CD4-positive, alpha-beta T cell treated with Interleukin-4 for 1 hour (primary cell): ENCODE results near the gene FCRLA.

ENCODE experiments used
- DNase-seq, 2 donors: peaks; one replicate each; pipeline ENCODE4 v3.0.0-alpha.2; 2020 to 2022

The FCRLA gene

DNA sequence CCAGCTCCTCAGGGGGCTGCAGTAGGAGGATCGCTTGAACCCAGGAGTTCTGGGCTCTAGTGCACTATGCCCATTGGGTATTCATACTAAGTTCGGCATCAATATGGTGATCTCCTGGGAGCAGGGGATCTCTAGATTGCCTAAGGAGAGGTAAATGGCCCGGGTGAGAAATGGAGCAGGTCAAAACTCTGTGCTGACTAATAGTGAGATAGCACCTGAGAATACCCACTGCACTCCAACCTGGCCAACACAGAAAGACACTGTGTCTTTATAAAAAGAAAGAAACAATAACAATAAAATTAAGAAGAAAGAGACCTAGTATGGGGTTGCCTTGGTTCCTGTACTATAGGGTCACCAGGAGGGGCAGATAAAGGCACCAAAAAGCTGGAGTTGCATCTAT, 28.8 kb downstream of the FCRLA start:
- DNase-seq: no peak

DNA sequence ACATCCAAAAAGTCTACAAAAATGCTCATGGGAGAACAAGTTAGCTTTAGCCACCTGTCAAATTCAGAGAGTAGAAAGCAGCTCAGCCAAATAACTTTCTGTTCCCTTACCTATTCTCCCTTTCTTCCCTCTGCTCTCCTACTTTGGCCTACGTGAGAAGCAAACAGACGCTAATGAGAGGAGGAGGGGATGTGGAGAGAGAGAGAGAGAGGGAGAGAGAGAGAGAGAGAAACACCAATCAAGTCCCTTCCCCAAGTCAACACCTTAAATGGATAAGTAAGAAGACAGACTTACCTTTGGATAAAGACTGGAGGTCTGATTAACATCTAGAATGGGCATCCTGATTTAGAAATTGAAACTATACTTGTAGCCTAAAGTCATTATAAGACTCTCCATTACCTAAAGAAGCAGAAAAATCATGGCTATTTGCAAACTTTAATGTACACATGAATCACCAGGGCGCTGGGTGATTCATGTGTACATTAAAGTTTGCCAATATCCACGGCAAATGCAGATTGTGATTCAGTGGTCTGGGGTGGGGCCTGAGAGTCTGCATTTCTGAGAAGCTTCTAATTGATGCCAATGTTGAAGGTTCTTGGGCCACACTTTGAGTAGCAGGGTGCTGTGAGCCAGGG, 29.4 kb downstream of the FCRLA start:
- no peak for DNase-seq

- DNase-seq: no peak
These were observed 30.6 kb downstream of the FCRLA start for GRCh38 chr1:161737625-161738024.

DNA sequence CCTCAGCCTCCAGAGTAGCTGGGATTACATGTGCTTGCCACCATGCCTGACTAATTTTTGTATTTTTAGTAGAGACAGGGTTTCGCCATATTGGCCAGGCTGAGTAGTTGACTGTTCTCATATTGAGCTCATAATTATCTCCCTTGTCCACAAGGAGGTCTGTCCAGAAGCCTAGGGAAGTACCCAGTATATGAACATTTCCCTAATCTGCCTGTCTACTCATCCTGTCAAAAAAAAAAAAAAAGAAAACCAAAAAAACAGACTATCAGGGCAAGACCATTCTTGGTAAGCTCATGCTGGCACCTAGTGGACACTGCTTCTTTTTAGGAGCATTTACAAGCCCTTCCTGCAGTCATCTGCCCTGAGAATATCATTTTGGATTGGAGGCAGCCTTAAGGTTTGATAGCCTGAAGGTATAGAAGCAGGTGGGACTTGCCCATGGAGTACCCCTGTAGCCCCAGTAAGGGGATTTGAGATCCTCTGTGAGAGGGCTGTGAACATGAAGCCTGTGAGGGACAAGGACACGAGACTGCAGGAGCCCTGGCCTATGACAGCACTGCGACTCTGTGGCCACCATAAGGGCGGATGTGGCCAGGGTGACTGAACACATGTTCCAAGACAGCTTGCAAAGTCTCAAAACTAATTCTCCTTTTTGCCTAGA, 31.7 kb downstream of the FCRLA start:
- peak; percentile 67 to 69 for DNase-seq

- DNase-seq: peak in 1 of 2 donors; percentile 57
These were observed 33.0 kb downstream of the FCRLA start for GRCh38 chr1:161739865-161740566.

DNA sequence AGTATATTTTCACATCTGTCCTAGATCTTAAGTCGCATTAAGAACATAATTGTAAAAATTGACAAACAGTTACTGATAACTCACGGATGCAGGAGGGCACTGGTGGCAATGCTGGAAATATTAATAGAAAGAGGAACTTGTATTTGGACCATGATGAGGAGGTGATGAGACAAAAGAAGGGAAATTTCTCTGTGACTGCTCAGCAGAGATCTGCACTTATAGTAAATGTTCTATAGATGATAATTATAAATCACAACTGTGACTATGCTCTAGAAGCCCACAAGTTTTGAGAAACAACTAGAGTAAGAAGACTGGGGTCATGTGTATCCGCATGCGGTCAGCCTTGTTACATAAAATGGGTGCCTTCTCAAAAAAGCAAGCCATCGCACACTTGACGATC, 33.9 kb downstream of the FCRLA start:
- no peak for DNase-seq

DNA sequence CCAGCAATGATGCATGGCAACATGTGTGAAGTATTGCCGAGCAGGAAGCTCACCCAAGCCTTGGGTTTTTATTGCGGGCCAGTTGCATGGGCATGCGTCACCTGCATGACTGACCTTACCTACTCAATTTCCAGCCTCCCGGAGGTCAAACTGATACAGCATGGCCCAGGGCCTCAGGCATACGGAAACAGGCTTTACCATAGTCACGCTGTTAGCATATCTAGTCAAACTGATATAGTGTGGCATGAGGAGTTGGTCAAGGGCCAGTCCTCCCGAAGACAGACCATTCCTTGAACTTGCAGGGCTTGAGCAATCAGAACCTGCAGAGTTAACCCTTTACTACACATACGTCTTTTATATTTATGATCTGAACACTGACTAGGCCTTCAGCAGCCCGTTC, 36.2 kb downstream of the FCRLA start:
- DNase-seq: no peak

DNA sequence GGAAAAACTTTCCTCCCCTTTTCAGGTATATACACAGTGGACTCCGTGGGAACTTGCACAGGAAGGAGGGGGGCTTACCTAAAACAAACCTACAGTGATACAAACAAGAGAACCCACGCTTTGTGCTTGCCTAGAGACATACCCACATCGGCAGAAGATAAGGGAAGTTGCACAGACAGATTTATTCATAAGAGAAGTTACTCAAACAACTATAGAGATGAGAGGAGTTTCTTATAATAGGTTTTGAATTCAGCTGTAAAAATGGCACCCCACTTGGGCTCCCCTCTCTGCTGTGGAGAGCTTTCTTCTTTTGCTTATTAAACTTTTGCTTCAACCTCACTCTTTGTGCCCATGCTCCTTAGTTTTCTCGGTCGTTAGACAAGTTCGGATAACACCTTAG, 40.8 kb downstream of the FCRLA start:
- no peak for DNase-seq

GRCh38 chr1:161749509-161750407, 42.7 kb downstream of the FCRLA start, which contains the start of gene DUSP12:
TSS of gene DUSP12 (plus strand) at chr1:161749786. CDS start at chr1:161749802, 16 bp downstream.
- DNase-seq: peak; percentile 91 to 93

- DNase-seq: peak; percentile 58 to 74
These were observed 56.6 kb downstream of the FCRLA start for GRCh38 chr1:161763522-161764098.
